GM12891 (cell line): ENCODE measurements around the gene TOR1A.

Experiments used
- DNase-seq: peaks from one replicate; pipeline ENCODE4 v3.0.0; 2011; ENCODE audit warnings: low spot score; ENCODE audit not compliant: insufficient read length
- FAIRE-seq: peaks from 2 replicates; lab custom pipeline; 2011; peaks lifted over from hg19 to GRCh38; lab: Jason Lieb, UNC
- PAX5 ChIP-seq: IDR thresholded peaks from 2 replicates; pipeline ENCODE4 v1.6.1; 2011; ENCODE audit warnings: low read length, moderate library complexity, mild to moderate bottlenecking; ENCODE audit not compliant: insufficient read depth, severe bottlenecking
- POLR2A ChIP-seq: IDR thresholded peaks from 2 replicates; pipeline ENCODE4 v1.6.1; 2011; ENCODE audit warnings: low read depth, low read length, control low read depth
- POLR2AphosphoS5 ChIP-seq: IDR thresholded peaks from 2 replicates; pipeline ENCODE4 v1.6.1; 2011; ENCODE audit warnings: low read depth, low read length, control low read depth
- POU2F2 ChIP-seq: IDR thresholded peaks from 2 replicates; pipeline ENCODE4 v1.6.1; 2011; ENCODE audit warnings: low read depth, mild to moderate bottlenecking, control low read depth, low read length, moderate library complexity
- SPI1 ChIP-seq: IDR thresholded peaks from 2 replicates; pipeline ENCODE4 v1.6.1; 2011; ENCODE audit warnings: low read depth, low read length, control low read depth
- TAF1 ChIP-seq: IDR thresholded peaks from 2 replicates; pipeline ENCODE4 v1.6.1; 2011; ENCODE audit warnings: low read depth, low read length, control low read depth

TOR1A gene

DNA sequence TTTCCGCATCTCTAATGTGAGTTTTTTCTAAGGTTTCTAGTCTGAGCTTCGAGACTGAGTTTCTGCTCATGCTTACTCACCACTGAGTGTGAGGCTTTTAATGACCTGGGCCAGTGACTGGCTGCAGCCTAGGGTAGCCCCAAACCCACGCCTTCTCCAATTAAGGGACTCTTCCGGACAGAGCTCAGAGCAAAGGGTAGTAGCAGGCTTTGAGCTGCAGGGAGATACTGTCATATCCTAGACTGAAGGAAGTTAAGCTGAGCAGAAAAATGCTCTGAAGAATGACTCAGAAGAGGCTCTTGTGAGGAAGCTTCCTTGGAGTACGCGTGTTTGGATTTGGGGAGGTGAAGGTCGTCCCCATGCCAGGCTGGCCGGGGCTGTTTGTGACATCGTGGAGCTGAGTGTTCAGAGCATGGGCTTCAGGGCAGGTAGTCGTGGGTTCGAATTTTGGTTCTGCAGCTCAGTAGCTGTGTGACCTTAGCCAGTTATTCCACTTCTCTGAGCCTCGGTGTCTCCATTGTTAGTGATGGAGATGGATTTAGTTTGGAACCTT lies 14.8 kb upstream of the TOR1A start:
- FAIRE-seq (no peak), DNase-seq (no peak)

DNA sequence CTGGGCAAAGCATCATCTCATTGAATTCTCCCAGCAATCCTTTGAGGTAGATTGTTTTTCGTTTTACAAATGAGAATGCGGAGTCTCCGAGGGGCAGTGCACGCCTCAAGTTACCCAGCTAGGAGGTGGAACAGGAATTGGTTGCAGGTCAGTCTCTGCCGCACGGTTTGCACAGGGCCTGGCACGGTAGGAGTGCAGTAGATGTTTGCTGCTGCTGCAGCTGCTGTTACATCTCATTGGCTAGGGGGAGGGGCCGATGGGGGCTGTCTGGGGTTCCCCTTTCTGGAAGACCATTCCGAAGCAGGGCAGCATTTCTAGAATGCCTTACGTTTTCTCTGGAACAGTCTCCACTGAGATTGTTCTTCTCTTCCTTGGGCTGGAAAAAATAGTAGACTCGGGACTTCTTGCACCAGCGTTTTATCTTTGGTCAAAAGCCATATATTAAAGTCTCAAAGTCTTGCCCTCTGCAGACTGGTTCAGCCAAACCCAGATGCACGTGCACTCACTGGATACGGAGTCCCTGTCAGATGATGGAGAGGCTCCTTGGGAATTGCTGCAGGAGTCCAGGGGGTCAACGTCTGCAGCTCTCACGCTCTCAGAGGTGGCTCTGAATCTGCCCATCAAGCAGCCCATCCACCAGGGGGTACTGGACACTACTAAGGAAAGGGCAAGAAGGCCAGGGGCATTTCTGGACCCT lies 12.5 kb upstream of the TOR1A start:
- TF ChIP-seq POLR2A (no peak), TAF1 (no peak), PAX5 (no peak), POLR2AphosphoS5 (no peak), POU2F2 (no peak), SPI1 (peak; percentile 39; the same call in 1 of the 2 replicates)
- no peak for FAIRE-seq
- no peak for DNase-seq

More for the DNA sequence above, 14.8 kb upstream of the TOR1A start:
- no peak for TF ChIP-seq POU2F2
- TF ChIP-seq TAF1, result no peak
- TF ChIP-seq SPI1, result no peak
- no peak for TF ChIP-seq PAX5
- no peak for TF ChIP-seq POLR2A
- no peak for TF ChIP-seq POLR2AphosphoS5

DNA sequence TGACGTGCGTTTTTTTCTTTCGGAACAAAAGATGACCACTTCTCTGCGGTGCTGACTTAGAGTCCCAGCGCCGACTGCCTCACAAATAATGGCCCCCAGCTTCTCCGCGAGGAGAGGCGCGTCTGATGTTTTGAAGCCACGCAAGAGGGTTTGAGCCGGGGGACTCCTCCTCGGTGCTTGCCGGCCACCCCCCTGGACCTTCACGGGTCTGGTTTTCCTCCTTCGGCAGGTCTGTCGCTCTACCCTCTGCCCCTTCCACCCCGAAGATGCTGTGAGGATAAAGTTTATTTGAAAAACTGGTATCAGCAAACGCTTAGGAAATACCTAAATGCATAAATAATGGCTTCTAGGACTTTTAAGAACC lies 11.9 kb upstream of the TOR1A start:
- FAIRE-seq, result no peak
- no peak for DNase-seq
- TF ChIP-seq POLR2AphosphoS5 (no peak), TAF1 (no peak), POU2F2 (no peak), SPI1 (no peak), PAX5 (no peak), POLR2A (no peak)

DNA sequence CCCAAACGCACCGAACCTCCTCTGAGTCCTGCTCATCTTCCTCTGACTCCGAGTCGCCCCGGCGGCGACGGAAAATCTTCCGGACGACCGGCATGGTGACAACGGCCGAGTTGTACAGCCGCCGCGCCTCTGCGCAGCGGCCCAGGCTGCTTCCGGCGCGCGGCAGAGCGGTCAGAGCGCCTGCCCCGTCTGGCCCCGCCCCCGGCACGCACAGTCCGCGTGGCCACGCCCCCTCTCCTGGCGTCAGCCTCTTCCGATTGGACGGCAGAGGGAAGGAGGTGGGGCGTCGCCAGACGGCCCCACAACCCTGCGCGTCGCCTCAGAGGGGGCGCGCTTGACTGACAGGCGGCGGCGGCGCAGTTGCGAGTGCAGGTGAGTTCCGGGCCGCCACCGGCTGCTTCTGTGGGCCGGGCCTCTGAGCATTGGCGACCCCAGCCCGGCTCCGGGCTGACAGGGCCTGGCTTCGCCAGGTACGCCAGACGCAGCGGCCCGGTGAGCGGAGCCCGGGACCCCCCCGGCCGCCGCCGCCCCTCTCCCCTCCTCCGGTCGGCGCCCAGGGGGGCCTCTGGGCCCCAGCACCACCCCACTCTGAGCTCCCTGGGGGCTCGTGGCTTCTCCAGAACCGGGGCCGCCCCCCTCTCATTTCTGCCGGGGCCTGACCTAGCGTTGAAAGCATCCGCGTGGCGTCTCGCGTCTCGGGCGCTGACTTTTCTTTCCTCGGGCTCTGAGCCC lies 11.4 kb upstream of the TOR1A start, which contains the start of the genes C9orf78 and USP20:
Gene C9orf78 (minus strand): TSS at position 148 of the 732 bp plus-strand sequence. CDS start 54 bp downstream, at position 94.
Gene USP20 (plus strand): TSS at position 331 of the 732 bp plus-strand sequence. CDS start 17,098 bp downstream, outside the sequence.
- DNase-seq, result peak; percentile 97
- TF ChIP-seq PAX5 (peak; percentile 35), POLR2AphosphoS5 (peak; percentile 91), SPI1 (no peak), POU2F2 (0 out of 2 replicates have a peak, but pooled peaks have one; percentile 30), TAF1 (peak; percentile 43; the same call in 1 of the 2 replicates), POLR2A (peak; percentile 85)
- FAIRE-seq, result peak; percentile 97

DNA sequence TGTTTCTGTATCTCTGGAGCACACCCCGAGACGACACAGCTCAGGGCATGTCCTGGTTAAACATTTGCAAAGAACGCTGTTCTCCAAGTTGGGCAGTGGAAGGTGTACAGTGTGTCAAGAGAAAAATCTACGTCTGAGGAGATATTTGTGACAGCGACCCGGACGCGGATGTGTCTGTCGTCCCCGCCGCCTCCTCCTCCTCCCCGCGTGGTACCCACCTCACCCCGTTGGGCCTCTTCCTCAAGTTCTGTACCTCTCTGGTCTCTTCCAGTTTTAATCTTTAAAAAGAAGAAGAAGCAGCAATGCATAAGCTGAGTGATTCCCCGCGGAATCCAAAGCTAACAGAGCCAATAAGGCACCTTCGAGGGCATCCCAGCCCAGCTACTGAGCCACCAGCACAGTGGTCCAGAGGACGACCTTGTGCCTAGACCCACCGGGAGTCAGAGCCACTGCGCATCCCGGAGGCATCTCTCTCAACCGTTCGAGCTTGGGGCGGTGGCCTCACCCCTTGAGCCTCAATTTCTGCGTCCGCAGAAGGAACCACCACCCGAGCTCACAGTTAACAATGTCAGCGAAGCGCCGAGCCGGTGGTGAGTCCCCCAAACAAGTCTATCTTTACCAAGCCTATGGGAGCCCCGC lies 10.7 kb upstream of the TOR1A start:
- DNase-seq (no peak), FAIRE-seq (no peak)
- no peak for TF ChIP-seq SPI1
- TF ChIP-seq POLR2A, result no peak
- no peak for TF ChIP-seq TAF1
- no peak for TF ChIP-seq PAX5
- TF ChIP-seq POU2F2, result no peak
- TF ChIP-seq POLR2AphosphoS5, result no peak

DNA sequence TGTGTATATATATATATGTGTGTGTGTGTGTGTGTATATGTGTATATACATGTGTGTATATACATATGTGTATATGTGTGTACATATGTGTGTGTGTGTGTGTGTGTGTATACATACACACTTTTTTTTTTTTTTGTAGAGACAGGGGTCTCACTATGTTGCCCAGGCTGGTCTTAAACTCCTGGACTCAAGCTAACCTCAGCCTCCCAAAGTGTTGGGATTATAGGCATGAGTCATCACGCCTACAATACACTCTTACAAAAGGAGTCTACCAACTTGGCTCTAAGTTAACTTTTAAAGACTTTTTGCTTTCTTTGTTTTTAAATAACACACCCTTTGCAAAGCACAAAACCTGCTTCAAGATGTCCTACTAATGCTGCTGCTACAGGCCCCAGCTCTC lies 9.0 kb upstream of the TOR1A start:
- TF ChIP-seq POLR2A (no peak), POLR2AphosphoS5 (no peak), TAF1 (no peak), SPI1 (no peak), PAX5 (no peak)
- FAIRE-seq, result no peak
- no peak for DNase-seq

DNA sequence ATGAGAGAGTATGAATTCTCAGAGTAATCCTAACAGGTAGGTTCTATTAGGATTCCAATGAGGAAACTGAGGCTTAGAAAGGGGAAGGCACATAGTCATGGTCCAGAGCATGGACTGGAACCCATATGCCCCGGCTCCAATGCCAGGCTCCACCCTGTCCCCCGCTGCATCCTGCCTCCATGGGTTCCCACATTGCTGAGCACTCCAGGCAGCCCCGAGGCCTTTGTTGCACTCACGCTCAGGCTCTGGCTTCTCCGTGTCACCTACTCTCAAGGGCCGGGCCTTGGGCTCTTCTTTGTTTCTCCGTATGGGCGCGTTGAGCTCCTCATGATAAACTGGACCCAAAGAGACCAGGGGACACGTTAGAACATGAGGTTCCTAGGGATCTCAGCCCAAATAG lies 5.0 kb upstream of the TOR1A start:
- TF ChIP-seq POLR2A (no peak), SPI1 (no peak), TAF1 (no peak), POLR2AphosphoS5 (no peak), POU2F2 (no peak), PAX5 (no peak)
- FAIRE-seq (no peak), DNase-seq (no peak)

DNA sequence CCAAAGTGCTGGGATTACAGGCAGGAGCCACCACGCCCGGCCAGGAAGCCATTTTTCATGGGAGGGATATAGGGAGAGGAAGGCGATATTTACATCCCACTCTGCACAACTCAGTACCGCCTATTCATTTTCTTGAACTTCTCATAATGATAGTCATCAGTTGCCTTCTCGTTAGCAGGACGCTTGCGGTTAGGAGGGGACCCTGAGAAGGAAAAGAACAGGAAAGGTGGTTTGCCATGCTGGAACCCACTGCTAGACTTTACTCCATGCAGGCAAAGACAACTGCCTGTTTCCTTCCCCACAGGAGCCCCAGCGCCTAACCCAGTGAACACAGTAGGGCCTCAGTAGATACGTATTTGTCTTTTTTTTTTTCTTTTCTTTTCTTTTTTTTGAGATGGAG lies 4.1 kb upstream of the TOR1A start:
- TF ChIP-seq PAX5, result no peak
- TF ChIP-seq SPI1, result no peak
- no peak for TF ChIP-seq POU2F2
- TF ChIP-seq POLR2A, result no peak
- TF ChIP-seq TAF1, result no peak
- TF ChIP-seq POLR2AphosphoS5, result no peak
- DNase-seq (no peak), FAIRE-seq (no peak)

DNA sequence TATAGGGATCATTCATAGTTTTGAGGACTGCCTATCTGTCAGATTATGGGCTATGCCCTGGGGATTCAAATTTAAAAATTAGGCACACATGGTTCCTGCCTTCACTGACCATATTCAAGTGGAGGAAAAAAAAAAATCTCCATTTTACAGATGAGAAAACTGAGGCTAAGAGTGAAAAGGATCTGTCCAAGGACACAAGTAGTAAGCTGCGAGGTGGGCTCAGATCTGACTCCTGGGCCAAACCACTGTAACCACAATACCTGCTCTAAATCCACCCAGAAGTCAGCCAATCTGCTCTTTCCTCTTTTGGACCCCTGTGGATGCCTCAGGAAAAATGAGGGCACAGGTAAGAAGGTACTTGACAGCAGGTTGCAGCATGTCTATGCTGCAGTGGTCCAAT lies 2.8 kb upstream of the TOR1A start:
- FAIRE-seq (no peak), DNase-seq (no peak)
- TF ChIP-seq POLR2A, result no peak
- TF ChIP-seq POLR2AphosphoS5, result no peak
- no peak for TF ChIP-seq SPI1
- TF ChIP-seq POU2F2, result no peak
- TF ChIP-seq TAF1, result no peak
- no peak for TF ChIP-seq PAX5
